HL-60 (cell line): ENCODE data around the gene DAPK3.
"Not testable (repeated sequence)": the region's sequence is repeated elsewhere in the genome, so short reads cannot be mapped to it uniquely, and the experiment has no call there.

Source experiments
- DNase-seq, 2 experiments: peaks; one replicate each; pipeline ENCODE4 v3.0.0-alpha.2; 2010 to 2020; ENCODE audit warnings: low read depth in 1 of 2, low spot score in 1 of 2
- H3K27ac ChIP-seq: fragments of 250-450 bp; sonication (Bioruptor Pico); replicated peaks from 2 replicates; pipeline ENCODE4 v1.5.1; 2020; ENCODE audit warnings: mild to moderate bottlenecking, moderate library complexity
- H3K27me3 ChIP-seq: fragments of 250-450 bp; sonication (Bioruptor Pico); 2 replicates; pipeline ENCODE4 v1.5.1; 2021; ENCODE audit warnings: mild to moderate bottlenecking, moderate library complexity; ENCODE audit not compliant: insufficient read depth, poor library complexity, severe bottlenecking
- H3K4me3 ChIP-seq: replicated peaks from 2 replicates; pipeline ENCODE4 v1.5.1; 2011; ENCODE audit warnings: mild to moderate bottlenecking, control low read depth, low read length; ENCODE audit not compliant: insufficient read depth
- GABPA ChIP-seq: IDR thresholded peaks from 2 replicates; pipeline ENCODE4 v1.6.1; 2012; ENCODE audit warnings: low read depth
- POLR2AphosphoS5 ChIP-seq: IDR thresholded peaks from 2 replicates; pipeline ENCODE4 v1.6.1; 2012; ENCODE audit warnings: low read depth
- SPI1 ChIP-seq: IDR thresholded peaks from 2 replicates; pipeline ENCODE4 v1.6.1; 2012; ENCODE audit warnings: low read depth, mild to moderate bottlenecking, borderline replicate concordance
- TF ChIP-seq, protein P1 (sequence below): IDR thresholded peaks from one replicate; pipeline ENCODE4 v1.5.1; 2011; ENCODE audit warnings: low read length, control low read depth, inconsistent platforms; ENCODE audit not compliant: insufficient read depth
- TF ChIP-seq, protein P2 (sequence below): IDR thresholded peaks from 2 replicates; pipeline ENCODE4 v1.6.1; 2012; ENCODE audit warnings: low read depth; ENCODE audit not compliant: insufficient replicate concordance

Gene DAPK3

DNA sequence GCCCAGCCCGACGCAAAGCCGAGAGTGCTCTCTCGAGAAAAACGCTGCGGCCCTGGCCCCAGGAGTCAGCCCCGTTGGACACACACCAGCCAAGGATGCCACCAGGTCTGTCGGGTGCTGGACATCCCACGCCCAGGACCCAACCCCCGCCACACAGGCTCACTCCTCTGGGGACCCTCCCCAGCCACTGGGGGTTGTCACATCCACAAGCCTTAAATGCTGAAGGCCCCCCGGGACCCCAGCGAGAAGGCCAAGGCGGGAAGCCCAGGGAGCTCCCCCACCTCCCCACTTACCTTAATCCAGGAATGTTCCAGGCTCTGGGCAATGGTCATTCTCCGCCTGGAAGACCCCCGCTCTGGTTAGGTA, 11.2 kb downstream of the DAPK3 start:
- Histone ChIP-seq H3K27ac (no peak overlapping the region), H3K4me3 (no peak overlapping the region), H3K27me3 (no peaks in the 10 kb centered on the region)
- no peak for DNase-seq
- TF ChIP-seq, protein P1, sequence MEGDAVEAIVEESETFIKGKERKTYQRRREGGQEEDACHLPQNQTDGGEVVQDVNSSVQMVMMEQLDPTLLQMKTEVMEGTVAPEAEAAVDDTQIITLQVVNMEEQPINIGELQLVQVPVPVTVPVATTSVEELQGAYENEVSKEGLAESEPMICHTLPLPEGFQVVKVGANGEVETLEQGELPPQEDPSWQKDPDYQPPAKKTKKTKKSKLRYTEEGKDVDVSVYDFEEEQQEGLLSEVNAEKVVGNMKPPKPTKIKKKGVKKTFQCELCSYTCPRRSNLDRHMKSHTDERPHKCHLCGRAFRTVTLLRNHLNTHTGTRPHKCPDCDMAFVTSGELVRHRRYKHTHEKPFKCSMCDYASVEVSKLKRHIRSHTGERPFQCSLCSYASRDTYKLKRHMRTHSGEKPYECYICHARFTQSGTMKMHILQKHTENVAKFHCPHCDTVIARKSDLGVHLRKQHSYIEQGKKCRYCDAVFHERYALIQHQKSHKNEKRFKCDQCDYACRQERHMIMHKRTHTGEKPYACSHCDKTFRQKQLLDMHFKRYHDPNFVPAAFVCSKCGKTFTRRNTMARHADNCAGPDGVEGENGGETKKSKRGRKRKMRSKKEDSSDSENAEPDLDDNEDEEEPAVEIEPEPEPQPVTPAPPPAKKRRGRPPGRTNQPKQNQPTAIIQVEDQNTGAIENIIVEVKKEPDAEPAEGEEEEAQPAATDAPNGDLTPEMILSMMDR: no peak
- TF ChIP-seq POLR2AphosphoS5 (no peak), SPI1 (no peak), GABPA (no peak)
- TF ChIP-seq, protein P2, sequence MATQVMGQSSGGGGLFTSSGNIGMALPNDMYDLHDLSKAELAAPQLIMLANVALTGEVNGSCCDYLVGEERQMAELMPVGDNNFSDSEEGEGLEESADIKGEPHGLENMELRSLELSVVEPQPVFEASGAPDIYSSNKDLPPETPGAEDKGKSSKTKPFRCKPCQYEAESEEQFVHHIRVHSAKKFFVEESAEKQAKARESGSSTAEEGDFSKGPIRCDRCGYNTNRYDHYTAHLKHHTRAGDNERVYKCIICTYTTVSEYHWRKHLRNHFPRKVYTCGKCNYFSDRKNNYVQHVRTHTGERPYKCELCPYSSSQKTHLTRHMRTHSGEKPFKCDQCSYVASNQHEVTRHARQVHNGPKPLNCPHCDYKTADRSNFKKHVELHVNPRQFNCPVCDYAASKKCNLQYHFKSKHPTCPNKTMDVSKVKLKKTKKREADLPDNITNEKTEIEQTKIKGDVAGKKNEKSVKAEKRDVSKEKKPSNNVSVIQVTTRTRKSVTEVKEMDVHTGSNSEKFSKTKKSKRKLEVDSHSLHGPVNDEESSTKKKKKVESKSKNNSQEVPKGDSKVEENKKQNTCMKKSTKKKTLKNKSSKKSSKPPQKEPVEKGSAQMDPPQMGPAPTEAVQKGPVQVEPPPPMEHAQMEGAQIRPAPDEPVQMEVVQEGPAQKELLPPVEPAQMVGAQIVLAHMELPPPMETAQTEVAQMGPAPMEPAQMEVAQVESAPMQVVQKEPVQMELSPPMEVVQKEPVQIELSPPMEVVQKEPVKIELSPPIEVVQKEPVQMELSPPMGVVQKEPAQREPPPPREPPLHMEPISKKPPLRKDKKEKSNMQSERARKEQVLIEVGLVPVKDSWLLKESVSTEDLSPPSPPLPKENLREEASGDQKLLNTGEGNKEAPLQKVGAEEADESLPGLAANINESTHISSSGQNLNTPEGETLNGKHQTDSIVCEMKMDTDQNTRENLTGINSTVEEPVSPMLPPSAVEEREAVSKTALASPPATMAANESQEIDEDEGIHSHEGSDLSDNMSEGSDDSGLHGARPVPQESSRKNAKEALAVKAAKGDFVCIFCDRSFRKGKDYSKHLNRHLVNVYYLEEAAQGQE: no peak

DNA sequence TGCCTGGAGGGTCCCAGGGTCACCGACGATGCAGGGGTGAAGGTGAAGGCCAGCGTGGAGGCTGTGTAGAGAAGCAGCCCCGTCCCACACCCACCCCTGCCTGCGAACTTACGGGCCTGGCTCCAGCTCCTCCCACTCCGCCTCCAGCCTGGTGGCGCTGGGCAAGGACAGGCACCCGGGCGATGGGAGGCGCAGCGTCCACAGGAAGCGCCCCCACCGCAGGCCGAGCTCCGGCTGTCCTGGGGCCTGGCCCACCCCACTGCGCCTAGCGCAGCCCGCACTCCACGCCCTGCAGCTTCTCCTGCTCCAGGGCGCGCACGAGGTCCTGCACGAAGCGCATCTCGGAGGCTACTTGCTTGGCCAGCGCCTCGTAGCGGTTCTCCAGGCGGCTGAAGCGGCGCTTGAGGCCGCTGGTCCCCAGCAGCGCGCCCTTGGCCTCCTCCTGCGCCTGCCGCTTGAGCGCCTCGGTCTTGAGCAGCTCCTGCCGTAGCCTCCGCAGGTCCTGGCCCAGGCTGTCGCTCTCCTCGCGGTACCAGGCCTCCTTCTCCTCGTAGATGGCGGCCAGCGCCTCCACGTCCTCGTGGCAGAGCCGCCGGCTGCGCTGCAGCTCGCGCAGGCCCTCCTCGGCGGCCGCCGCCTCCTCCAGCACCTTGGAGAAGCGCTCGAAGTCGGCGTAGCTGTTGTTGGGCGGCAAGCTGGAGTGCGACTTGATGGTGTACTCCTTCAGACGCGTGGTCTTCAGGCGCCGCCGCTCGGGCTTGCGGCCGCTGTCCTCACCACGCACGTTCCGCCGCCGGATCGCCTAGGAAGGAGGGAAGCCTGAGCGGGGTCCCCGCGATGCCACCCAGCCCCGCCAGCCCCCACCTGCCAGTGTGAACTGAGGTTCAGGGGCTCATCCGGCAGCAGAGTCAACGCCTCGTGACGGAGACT, 11.8 kb downstream of the DAPK3 start:
- Histone ChIP-seq H3K27me3 (no peaks in the 10 kb centered on the region), H3K27ac (no peak overlapping the region), H3K4me3 (no peak overlapping the region)
- TF ChIP-seq, protein P2: no peak
- DNase-seq: no peak

GRCh38 chr19:3955688-3956087, 15.2 kb downstream of the DAPK3 start:
- Histone ChIP-seq H3K27ac (no peak overlapping the region), H3K4me3 (no peak overlapping the region), H3K27me3 (peaks cover 4% of the 10 kb centered on the region)
- no peak for DNase-seq
- TF ChIP-seq, protein P2: no peak
- TF ChIP-seq, protein P1: no peak
- no peak for TF ChIP-seq GABPA
- TF ChIP-seq SPI1: no peak
- TF ChIP-seq POLR2AphosphoS5: no peak

- not testable (repeated sequence) for DNase-seq, H3K27me3 ChIP-seq, H3K4me3 ChIP-seq, H3K27ac ChIP-seq
Observed at GRCh38 chr19:3955276-3955675, 15.6 kb downstream of the DAPK3 start.
